Panc1 (cell line): ENCODE data around the gene AAK1. TPM values are rescaled to one million over a fixed set of nuclear protein-coding genes. Genes with fewer than 3 reads are reported as not detected.

Experiments used
- ATAC-seq: fragments of 200-7000 bp; cut with Tn5 transposase; 2 replicates; pipeline ENCODE4 v1.9.1; 2020; ENCODE audit warnings: mild to moderate bottlenecking, moderate library complexity
- BruUV-seq: library from RNA; stranded (reverse); fragments of 400-500 nt; replicated peaks from 2 replicates; lab custom pipeline; 2021; lab: Mats Ljungman, UMichigan
- CTCF ChIA-PET: fragments of 300-600 bp; sonication (Branson Sonifier 250); formaldehyde crosslinking; loops from one replicate; lab custom pipeline; 2022; ENCODE audit warnings: antibody characterized with exemption; lab: Charles Lee
- POLR2A ChIA-PET: fragments of 300-600 bp; sonication (Branson Sonifier 250); formaldehyde crosslinking; loops from one replicate; lab custom pipeline; 2022; ENCODE audit warnings: antibody characterized with exemption; lab: Charles Lee
- DNase-seq: peaks from one replicate; pipeline ENCODE4 v3.0.0-alpha.2; 2010; ENCODE audit warnings: low read depth, low spot score
- H3K27ac ChIP-seq: 2 replicates; pipeline ENCODE4 v1.5.1; 2011; ENCODE audit warnings: mild to moderate bottlenecking, low read length, inconsistent platforms
- H3K27me3 ChIP-seq: fragments of 200-500 bp; sonication (Bioruptor generic); 2 replicates; pipeline ENCODE4 v1.6.0; 2014; ENCODE audit warnings: low read length, inconsistent platforms; ENCODE audit not compliant: control insufficient read depth, insufficient read depth
- H3K36me3 ChIP-seq: fragments of 200-500 bp; sonication (Bioruptor generic); 2 replicates; pipeline ENCODE4 v1.5.1; 2014; ENCODE audit warnings: inconsistent platforms, mild to moderate bottlenecking, low read length, moderate library complexity; ENCODE audit not compliant: control insufficient read depth, insufficient read depth
- H3K4me1 ChIP-seq: 2 replicates; pipeline ENCODE4 v1.5.1; 2011; ENCODE audit warnings: inconsistent platforms, mild to moderate bottlenecking, low read length, moderate library complexity; ENCODE audit not compliant: control insufficient read depth, insufficient read depth
- H3K4me3 ChIP-seq, 2 experiments: 2 replicates each; pipeline ENCODE4 v1.5.1; 2011 to 2012; ENCODE audit warnings: low read depth in 2 of 2, low read length in 2 of 2, mild to moderate bottlenecking in 2 of 2, inconsistent platforms in 1 of 2, moderate library complexity in 1 of 2
- H3K9me3 ChIP-seq: fragments of 200-500 bp; sonication (Bioruptor generic); 2 replicates; pipeline ENCODE4 v1.5.1; 2014; ENCODE audit warnings: low read depth, mild to moderate bottlenecking, inconsistent platforms, low read length, moderate library complexity; ENCODE audit not compliant: control insufficient read depth, insufficient read depth
- POLR2AphosphoS5 ChIP-seq: IDR thresholded peaks from 2 replicates; pipeline ENCODE4 v1.6.1; 2012; ENCODE audit warnings: mild to moderate bottlenecking, low read depth, low read length, moderate library complexity
- REST ChIP-seq, 2 experiments: IDR thresholded peaks; 2 replicates each; pipeline ENCODE4 v1.6.1; 2011 to 2012; ENCODE audit warnings: low read depth in 2 of 2, control low read depth in 1 of 2, low read length in 1 of 2, mild to moderate bottlenecking in 1 of 2, moderate library complexity in 1 of 2; ENCODE audit not compliant: insufficient read depth in 1 of 2
- SIN3A ChIP-seq: IDR thresholded peaks from 2 replicates; pipeline ENCODE4 v1.6.1; 2012; ENCODE audit warnings: low read depth, mild to moderate bottlenecking, low read length, moderate library complexity, borderline replicate concordance; ENCODE audit not compliant: insufficient read depth
- TCF7L2 ChIP-seq: IDR thresholded peaks from 2 replicates; pipeline ENCODE4 v1.6.1; 2011; ENCODE audit warnings: mild to moderate bottlenecking, low read depth, low read length, inconsistent platforms
- in situ Hi-C: cut with HindIII; loops from 2 replicates; pipeline ENCODE4 v1.10.0; 2016; ENCODE audit warnings: low sequenced_read_pairs, low pct_unique_long_range_greater_than_20kb
- intact Hi-C: fragments of 100-400 bp; cut with micrococcal nuclease; formaldehyde crosslinking; loops from one replicate; pipeline ENCODE4 v1.10.0; 2022; ENCODE audit not compliant: unreplicated experiment
- total RNA-seq: library from RNA; stranded (reverse); gene quantifications from one replicate; pipeline ENCODE4 v1.2.1, GENCODE V29; 2021; ENCODE audit not compliant: unreplicated experiment
- TF ChIP-seq, protein P1 (sequence below): fragments of 450-650 bp; IDR thresholded peaks from 2 replicates; pipeline ENCODE4 v1.5.1; 2017; ENCODE audit warnings: mild to moderate bottlenecking

AAK1 gene
- total RNA-seq, 1 experiment from 2014 or later = 123 TPM

DNA sequence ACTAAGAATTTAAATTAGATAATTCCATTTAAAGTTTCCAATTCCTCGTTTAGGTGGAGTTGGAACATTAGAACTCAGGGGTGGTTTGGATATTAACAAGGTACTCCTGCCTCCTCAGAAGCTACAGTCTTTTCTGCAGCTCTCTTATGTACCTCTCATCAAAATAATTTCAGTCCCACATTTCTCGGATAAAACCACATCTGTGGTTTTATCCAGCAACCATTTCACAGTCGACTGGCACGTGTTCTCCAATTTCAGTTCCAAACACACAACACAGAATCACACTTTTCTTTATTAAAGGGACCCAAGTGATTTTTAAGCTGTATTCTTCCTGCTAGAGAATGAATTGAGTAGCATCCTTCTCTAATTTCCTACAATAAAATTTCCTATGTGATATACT is 183.6 kb downstream of the AAK1 start:
- POLR2A ChIA-PET = no interaction called here
- CTCF ChIA-PET = interaction anchor here (0.6 kb wide), 1 partner anchor 20 kb away, joined by 4 read pairs; no protein-coding TSS in a partner anchor

GRCh38 chr2:69456950-69457445 is 186.5 kb downstream of the AAK1 start:
- H3K36me3 ChIP-seq = no peaks in the 10 kb centered on the region; the same call in 1 of the 2 replicates
- no peak for DNase-seq
- no TSS peak for BruUV-seq
- H3K4me1 ChIP-seq = no peaks in the 10 kb centered on the region
- no peak overlapping the region for H3K4me3 ChIP-seq
- CTCF ChIA-PET = no interaction called here
- intact Hi-C loops (no loop called here), in situ Hi-C loops (no loop called here)
- H3K27me3 ChIP-seq = no peaks in the 10 kb centered on the region
- POLR2A ChIA-PET = no interaction called here
- no peak overlapping the region for H3K27ac ChIP-seq
- H3K9me3 ChIP-seq = no peaks in the 10 kb centered on the region
- TF ChIP-seq, protein P1, sequence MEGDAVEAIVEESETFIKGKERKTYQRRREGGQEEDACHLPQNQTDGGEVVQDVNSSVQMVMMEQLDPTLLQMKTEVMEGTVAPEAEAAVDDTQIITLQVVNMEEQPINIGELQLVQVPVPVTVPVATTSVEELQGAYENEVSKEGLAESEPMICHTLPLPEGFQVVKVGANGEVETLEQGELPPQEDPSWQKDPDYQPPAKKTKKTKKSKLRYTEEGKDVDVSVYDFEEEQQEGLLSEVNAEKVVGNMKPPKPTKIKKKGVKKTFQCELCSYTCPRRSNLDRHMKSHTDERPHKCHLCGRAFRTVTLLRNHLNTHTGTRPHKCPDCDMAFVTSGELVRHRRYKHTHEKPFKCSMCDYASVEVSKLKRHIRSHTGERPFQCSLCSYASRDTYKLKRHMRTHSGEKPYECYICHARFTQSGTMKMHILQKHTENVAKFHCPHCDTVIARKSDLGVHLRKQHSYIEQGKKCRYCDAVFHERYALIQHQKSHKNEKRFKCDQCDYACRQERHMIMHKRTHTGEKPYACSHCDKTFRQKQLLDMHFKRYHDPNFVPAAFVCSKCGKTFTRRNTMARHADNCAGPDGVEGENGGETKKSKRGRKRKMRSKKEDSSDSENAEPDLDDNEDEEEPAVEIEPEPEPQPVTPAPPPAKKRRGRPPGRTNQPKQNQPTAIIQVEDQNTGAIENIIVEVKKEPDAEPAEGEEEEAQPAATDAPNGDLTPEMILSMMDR = no peak
- no peak for TF ChIP-seq REST (IDR thresholded peaks at IDR 0.05; ENCODE audit: insufficient read depth in 1 of 2, low read depth in 2 of 2, low read length in 1 of 2)
- TF ChIP-seq POLR2AphosphoS5 = no peak
- no peak for TF ChIP-seq TCF7L2
- TF ChIP-seq SIN3A = no peak
- no peak for ATAC-seq

More for the DNA sequence above, 183.6 kb downstream of the AAK1 start:
- Histone ChIP-seq H3K4me3 (no peak overlapping the region), H3K4me1 (no peaks in the 10 kb centered on the region), H3K36me3 (no peaks in the 10 kb centered on the region; the same call in 1 of the 2 replicates), H3K27me3 (no peaks in the 10 kb centered on the region), H3K9me3 (no peaks in the 10 kb centered on the region), H3K27ac (no peak overlapping the region)
- in situ Hi-C loops = no loop called here
- no peak for DNase-seq
- intact Hi-C loops = no loop called here
- ATAC-seq = no peak
- no TSS peak for BruUV-seq
- no peak for TF ChIP-seq POLR2AphosphoS5
- TF ChIP-seq TCF7L2 = no peak
- TF ChIP-seq SIN3A = no peak
- TF ChIP-seq REST (IDR thresholded peaks at IDR 0.05; ENCODE audit: insufficient read depth in 1 of 2, low read depth in 2 of 2, low read length in 1 of 2) = no peak
- TF ChIP-seq, protein P1 = no peak
